ENCODE results near the gene C1orf52.

C1orf52 gene

GRCh38 chr1:85289848-85290335, 30.4 kb upstream of the C1orf52 start:
- Histone ChIP-seq H3K36me3 (ENCODE audit: control insufficient read depth, low read length) (no peaks in the 10 kb centered on the region), H3K4me2 (ENCODE audit: low read length) (peak overlapping the region; percentile 48), H3F3A (ENCODE audit: control insufficient read depth, insufficient read depth) (no peaks in the 10 kb centered on the region), H3K4me3 (ENCODE audit: low read length) (peak overlapping the region; percentile 26), H4K20me1 (ENCODE audit: control insufficient read depth, insufficient read depth, low read depth, low read length) (no peaks in the 10 kb centered on the region), H3K4me1 (ENCODE audit: control insufficient read depth, low read length) (peaks cover 22% of the 10 kb centered on the region), H3K79me2 (ENCODE audit: control insufficient read depth, low read length) (no peaks in the 10 kb centered on the region), H3K9me2 (replicated peaks; ENCODE audit: control insufficient read depth, low read length) (no peaks in the 10 kb centered on the region), H3K9me3 (ENCODE audit: control insufficient read depth, insufficient read depth, low read length) (no peaks in the 10 kb centered on the region), H3K27me3 (ENCODE audit: control insufficient read depth, low read length) (peaks cover 3% of the 10 kb centered on the region; the same call in 1 of the 2 replicates), H3K27ac (ENCODE audit: low read depth, low read length) (no peak overlapping the region)
- no peak for TF ChIP-seq CTCF (IDR thresholded peaks at IDR 0.05; ENCODE audit: low read depth, low read length, poor library complexity, severe bottlenecking)
- TF ChIP-seq EZH2phosphoT487 (IDR thresholded peaks at IDR 0.05; ENCODE audit: borderline replicate concordance, low read length) = no peak

- H3K4me1 ChIP-seq (ENCODE audit: control insufficient read depth, low read length) = peaks cover 22% of the 10 kb centered on the region
- no peaks in the 10 kb centered on the region for H3K9me3 ChIP-seq (ENCODE audit: control insufficient read depth, insufficient read depth, low read length)
- no peaks in the 10 kb centered on the region for H3K36me3 ChIP-seq (ENCODE audit: control insufficient read depth, low read length)
- no peaks in the 10 kb centered on the region for H3F3A ChIP-seq (ENCODE audit: control insufficient read depth, insufficient read depth)
- no peak for TF ChIP-seq EZH2phosphoT487 (IDR thresholded peaks at IDR 0.05; ENCODE audit: borderline replicate concordance, low read length)
- TF ChIP-seq CTCF (IDR thresholded peaks at IDR 0.05; ENCODE audit: low read depth, low read length, poor library complexity, severe bottlenecking) = no peak
- no peak overlapping the region for H3K27ac ChIP-seq (ENCODE audit: low read depth, low read length)
- peak overlapping the region; percentile 48 for H3K4me2 ChIP-seq (ENCODE audit: low read length)
- H3K4me3 ChIP-seq (ENCODE audit: low read length) = peak overlapping the region; percentile 26
- H3K79me2 ChIP-seq (ENCODE audit: control insufficient read depth, low read length) = no peaks in the 10 kb centered on the region
- H4K20me1 ChIP-seq (ENCODE audit: control insufficient read depth, insufficient read depth, low read depth, low read length) = no peaks in the 10 kb centered on the region
- no peaks in the 10 kb centered on the region for H3K9me2 ChIP-seq (replicated peaks; ENCODE audit: control insufficient read depth, low read length)
- peaks cover 3% of the 10 kb centered on the region; the same call in 1 of the 2 replicates for H3K27me3 ChIP-seq (ENCODE audit: control insufficient read depth, low read length)
Observed at GRCh38 chr1:85289207-85289847, 29.9 kb upstream of the C1orf52 start.

GRCh38 chr1:85284202-85284601, 24.7 kb upstream of the C1orf52 start:
- H3K9me2 ChIP-seq (replicated peaks; ENCODE audit: control insufficient read depth, low read length) = no peaks in the 10 kb centered on the region
- H3K27me3 ChIP-seq (ENCODE audit: control insufficient read depth, low read length) = no peaks in the 10 kb centered on the region
- H3K36me3 ChIP-seq (ENCODE audit: control insufficient read depth, low read length) = no peaks in the 10 kb centered on the region
- H4K20me1 ChIP-seq (ENCODE audit: control insufficient read depth, insufficient read depth, low read depth, low read length) = no peaks in the 10 kb centered on the region
- peaks cover 1% of the 10 kb centered on the region for H3K4me1 ChIP-seq (ENCODE audit: control insufficient read depth, low read length)
- TF ChIP-seq CTCF (IDR thresholded peaks at IDR 0.05; ENCODE audit: low read depth, low read length, poor library complexity, severe bottlenecking) (no peak), EZH2phosphoT487 (IDR thresholded peaks at IDR 0.05; ENCODE audit: borderline replicate concordance, low read length) (no peak)
- no peaks in the 10 kb centered on the region for H3K79me2 ChIP-seq (ENCODE audit: control insufficient read depth, low read length)
- H3K27ac ChIP-seq (ENCODE audit: low read depth, low read length) = no peak overlapping the region
- no peak overlapping the region for H3K4me3 ChIP-seq (ENCODE audit: low read length)
- no peaks in the 10 kb centered on the region for H3K9me3 ChIP-seq (ENCODE audit: control insufficient read depth, insufficient read depth, low read length)
- H3F3A ChIP-seq (ENCODE audit: control insufficient read depth, insufficient read depth) = no peaks in the 10 kb centered on the region
- no peak overlapping the region for H3K4me2 ChIP-seq (ENCODE audit: low read length)
